Activated CD8-positive, alpha-beta memory T cell treated with anti-CD3 and anti-CD28 coated beads for 36 hours (primary cell): ENCODE results near the gene DAPK1. TPM values are rescaled to one million over a fixed set of nuclear protein-coding genes. Genes with fewer than 3 reads are reported as not detected.

Source experiments
- CTCF ChIA-PET: fragments of 350-600 bp; sonication (Branson Sonifier 250); formaldehyde crosslinking; loops from one replicate; lab custom pipeline; 2021; ENCODE audit warnings: antibody characterized with exemption; lab: Charles Lee
- POLR2A ChIA-PET: fragments of 350-600 bp; sonication (Branson Sonifier 250); formaldehyde crosslinking; loops from one replicate; lab custom pipeline; 2021; ENCODE audit warnings: antibody characterized with exemption; lab: Charles Lee
- total RNA-seq, 2 experiments: library from RNA; stranded (reverse); gene quantifications; one replicate each; pipeline ENCODE4 v1.2.3, GENCODE V29; 2021

DAPK1 gene
- total RNA-seq, 2 experiments from 2014 or later, result 3.2 to 3.6 TPM

GRCh38 chr9:87713278-87713987 lies 215.8 kb downstream of the DAPK1 start:
- ChIA-PET CTCF (no interaction called here), POLR2A (no interaction called here)

GRCh38 chr9:87713988-87714330 lies 216.3 kb downstream of the DAPK1 start:
- ChIA-PET CTCF (no interaction called here), POLR2A (no interaction called here)

GRCh38 chr9:87714819-87715218 lies 217.2 kb downstream of the DAPK1 start:
- ChIA-PET CTCF (interaction anchor here (0.6 kb wide), 1 partner anchor 15 kb away, joined by 3 read pairs; no protein-coding TSS in a partner anchor), POLR2A (no interaction called here)

- ChIA-PET POLR2A (no interaction called here), CTCF (no interaction called here)
These were observed 218.5 kb downstream of the DAPK1 start for GRCh38 chr9:87716141-87716540.

GRCh38 chr9:87717456-87717855 lies 219.8 kb downstream of the DAPK1 start:
- POLR2A ChIA-PET, result no interaction called here
- CTCF ChIA-PET, result no interaction called here

- CTCF ChIA-PET, result no interaction called here
These were observed 220.6 kb downstream of the DAPK1 start for GRCh38 chr9:87718231-87718630.

GRCh38 chr9:87718852-87719612 lies 221.4 kb downstream of the DAPK1 start:
- ChIA-PET CTCF (no interaction called here), POLR2A (no interaction called here)

More at GRCh38 chr9:87718231-87718630, 220.6 kb downstream of the DAPK1 start:
- POLR2A ChIA-PET, result no interaction called here

GRCh38 chr9:87720173-87720572 lies 222.5 kb downstream of the DAPK1 start:
- ChIA-PET POLR2A (no interaction called here), CTCF (no interaction called here)

- POLR2A ChIA-PET, result no interaction called here
- CTCF ChIA-PET, result no interaction called here
These were observed 224.9 kb downstream of the DAPK1 start for GRCh38 chr9:87722393-87723088.

GRCh38 chr9:87725356-87725899 lies 227.8 kb downstream of the DAPK1 start:
- ChIA-PET POLR2A (no interaction called here), CTCF (no interaction called here)

GRCh38 chr9:87725900-87726709 lies 228.4 kb downstream of the DAPK1 start, which contains the start of gene CTSL:
Gene CTSL, plus strand, starts transcription at chr9:87726119. Its CDS starts 1,485 bp downstream, at chr9:87727604.
- ChIA-PET POLR2A (no interaction called here), CTCF (no interaction called here)

- CTCF ChIA-PET, result no interaction called here
- POLR2A ChIA-PET, result no interaction called here
These were observed 231.6 kb downstream of the DAPK1 start for GRCh38 chr9:87729246-87729645.

GRCh38 chr9:87731321-87731720 lies 233.7 kb downstream of the DAPK1 start:
- POLR2A ChIA-PET, result no interaction called here
- CTCF ChIA-PET, result no interaction called here

GRCh38 chr9:87732344-87732743 lies 234.7 kb downstream of the DAPK1 start:
- POLR2A ChIA-PET, result no interaction called here
- CTCF ChIA-PET, result no interaction called here

- CTCF ChIA-PET, result no interaction called here
- POLR2A ChIA-PET, result no interaction called here
These were observed 235.1 kb downstream of the DAPK1 start for GRCh38 chr9:87732756-87733155.

GRCh38 chr9:87733273-87734052 lies 235.8 kb downstream of the DAPK1 start:
- ChIA-PET CTCF (no interaction called here), POLR2A (no interaction called here)

- ChIA-PET CTCF (no interaction called here), POLR2A (no interaction called here)
These were observed 236.4 kb downstream of the DAPK1 start for GRCh38 chr9:87734106-87734505.

- POLR2A ChIA-PET, result no interaction called here
- CTCF ChIA-PET, result no interaction called here
These were observed 241.9 kb downstream of the DAPK1 start for GRCh38 chr9:87739546-87739945.

GRCh38 chr9:87740209-87740608 lies 242.5 kb downstream of the DAPK1 start:
- ChIA-PET POLR2A (no interaction called here), CTCF (no interaction called here)
